Endodermal cell (in vitro differentiated cells): Measurements from ENCODE around the gene PRIMPOL. TPM values are rescaled to one million over a fixed set of nuclear protein-coding genes. Genes with fewer than 3 reads are reported as not detected.

Experiments
- DNase-seq: peaks from one replicate; pipeline ENCODE4 v3.0.0-alpha.2; 2017
- H3K27ac ChIP-seq: 2 replicates; pipeline ENCODE4 v1.5.1; 2013; ENCODE audit warnings: mild to moderate bottlenecking, low read depth, low read length, moderate library complexity
- H3K27me3 ChIP-seq: 2 replicates; pipeline ENCODE4 v1.6.1; 2013; ENCODE audit warnings: mild to moderate bottlenecking, low read length, moderate library complexity; ENCODE audit not compliant: insufficient read depth, control insufficient read depth, poor library complexity, severe bottlenecking
- H3K36me3 ChIP-seq: 2 replicates; pipeline ENCODE4 v1.7.0; 2013; ENCODE audit warnings: mild to moderate bottlenecking, low read length, moderate library complexity; ENCODE audit not compliant: control insufficient read depth, insufficient read depth
- H3K4me1 ChIP-seq: one replicate; pipeline ENCODE4 v1.7.0; 2013; ENCODE audit warnings: low read length; ENCODE audit not compliant: control insufficient read depth, insufficient read depth
- H3K4me3 ChIP-seq: 2 replicates; pipeline ENCODE4 v1.5.1; 2013; ENCODE audit warnings: mild to moderate bottlenecking, low read length, moderate library complexity
- H3K9ac ChIP-seq: 2 replicates; pipeline ENCODE4 v1.6.1; 2013; ENCODE audit warnings: mild to moderate bottlenecking, low read length, moderate library complexity; ENCODE audit not compliant: poor library complexity, severe bottlenecking; ENCODE audit errors: extremely low read depth
- H3K9me3 ChIP-seq: 2 replicates; pipeline ENCODE4 v1.6.1; 2013; ENCODE audit warnings: mild to moderate bottlenecking, low read length, moderate library complexity; ENCODE audit not compliant: control insufficient read depth
- H3K27ac Mint-ChIP-seq: 2 replicates; pipeline ENCODE4 v1.8.0; 2020; ENCODE audit warnings: mixed read lengths
- H3K27me3 Mint-ChIP-seq: 2 replicates; pipeline ENCODE4 v1.8.0; 2021; ENCODE audit warnings: mild to moderate bottlenecking, mixed read lengths; ENCODE audit not compliant: insufficient read depth
- H3K36me3 Mint-ChIP-seq: 2 replicates; pipeline ENCODE4 v1.8.0; 2020; ENCODE audit warnings: low read depth, mixed read lengths
- H3K4me1 Mint-ChIP-seq: 2 replicates; pipeline ENCODE4 v1.8.0; 2020; ENCODE audit warnings: mixed read lengths
- H3K4me3 Mint-ChIP-seq: 2 replicates; pipeline ENCODE4 v1.8.0; 2020; ENCODE audit warnings: mild to moderate bottlenecking, moderate library complexity, mixed read lengths
- H3K9me3 Mint-ChIP-seq: 2 replicates; pipeline ENCODE4 v1.8.0; 2020; ENCODE audit warnings: mild to moderate bottlenecking, mixed read lengths
- CTCF ChIP-seq: fragments of 200-600 bp; sonication (generic); conservative IDR thresholded peaks from 2 replicates; pipeline ENCODE4 v1.5.0; 2021; ENCODE audit warnings: antibody characterized with exemption, mild to moderate bottlenecking
- WGBS, 2 experiments: methylation state at CpG; one replicate each; pipeline versions ENCODE4 v1.1.5 to v1.1.7; 2013; ENCODE audit warnings: missing lambda C conversion rate in 2 of 2, mixed read lengths in 1 of 2; ENCODE audit not compliant: insufficient coverage in 1 of 2, insufficient read length in 1 of 2; 5-methylcytosine and 5-hydroxymethylcytosine counted together
- total RNA-seq, 2 donors: library from RNA; stranded (reverse); fragmentation: NEBNext Ultra II Directional in 1 of 2; extraction: Animal tissue kit (Norgen Biotek cat#: 25700) in 1 of 2; gene quantifications; 2 replicates in 1 of 2; 3 replicates in 1 of 2; pipeline ENCODE4 v1.2.1, GENCODE V29; 2021

Gene PRIMPOL
- total RNA-seq, 2 donors from 2014 or later, result 10.1 to 12.0 TPM

- Histone ChIP-seq H3K27me3 (no peaks in the 10 kb centered on the region), H3K9me3 (no peaks in the 10 kb centered on the region), H3K27ac (no peak overlapping the region), H3K36me3 (peaks cover 71% of the 10 kb centered on the region), H3K9ac (no peak overlapping the region), H3K4me3 (no peak overlapping the region), H3K4me1 (no peaks in the 10 kb centered on the region)
- no peaks in the 10 kb centered on the region for H3K27me3 Mint-ChIP-seq
- H3K36me3 Mint-ChIP-seq, result peaks cover 54% of the 10 kb centered on the region
- DNase-seq, result no peak
- H3K9me3 Mint-ChIP-seq, result no peaks in the 10 kb centered on the region
- no peak for TF ChIP-seq CTCF
- H3K4me3 Mint-ChIP-seq, result no peak overlapping the region
- no peaks in the 10 kb centered on the region for H3K4me1 Mint-ChIP-seq
- H3K27ac Mint-ChIP-seq, result no peak overlapping the region
Observed at GRCh38 chr4:184721254-184721653, 71.7 kb downstream of the PRIMPOL start.

GRCh38 chr4:184722798-184723197 is 73.3 kb downstream of the PRIMPOL start:
- 100% methylated on average over 1 of the region's 1 CpG; no CpG with 5 or more reads in 1 of the 2 experiments for WGBS, 2 experiments
- H3K27ac Mint-ChIP-seq, result no peak overlapping the region
- H3K36me3 Mint-ChIP-seq, result peaks cover 58% of the 10 kb centered on the region
- H3K27ac ChIP-seq, result no peak overlapping the region
- H3K27me3 Mint-ChIP-seq, result no peaks in the 10 kb centered on the region
- H3K27me3 ChIP-seq, result no peaks in the 10 kb centered on the region
- H3K4me1 ChIP-seq, result no peaks in the 10 kb centered on the region
- DNase-seq, result no peak
- no peaks in the 10 kb centered on the region for H3K9me3 Mint-ChIP-seq
- H3K4me3 Mint-ChIP-seq, result no peak overlapping the region
- TF ChIP-seq CTCF, result peak; percentile 39
- no peak overlapping the region for H3K9ac ChIP-seq
- H3K9me3 ChIP-seq, result no peaks in the 10 kb centered on the region
- H3K4me1 Mint-ChIP-seq, result no peaks in the 10 kb centered on the region
- H3K36me3 ChIP-seq, result peaks cover 65% of the 10 kb centered on the region
- H3K4me3 ChIP-seq, result no peak overlapping the region

GRCh38 chr4:184727430-184727829 is 77.9 kb downstream of the PRIMPOL start:
- Histone ChIP-seq H3K9ac (no peak overlapping the region), H3K27ac (no peak overlapping the region), H3K9me3 (no peaks in the 10 kb centered on the region), H3K36me3 (peaks cover 59% of the 10 kb centered on the region), H3K4me1 (no peaks in the 10 kb centered on the region), H3K4me3 (no peak overlapping the region), H3K27me3 (no peaks in the 10 kb centered on the region)
- Mint-ChIP-seq H3K36me3 (peaks cover 45% of the 10 kb centered on the region), H3K4me1 (peaks cover 7% of the 10 kb centered on the region), H3K27ac (no peak overlapping the region), H3K4me3 (no peak overlapping the region), H3K9me3 (no peaks in the 10 kb centered on the region), H3K27me3 (no peaks in the 10 kb centered on the region)
- 96 to 100% methylated on average over 1 to 3 of the region's 3 CpGs for WGBS, 2 experiments
- no peak for DNase-seq
- TF ChIP-seq CTCF, result no peak
